GM12878 (cell line): ENCODE results near the gene ARID5B.

Experiments used
- JUND ChIP-seq: IDR thresholded peaks from 2 replicates; pipeline ENCODE4 v1.6.1; 2012; ENCODE audit warnings: low read depth, mild to moderate bottlenecking, low read length, improper control_type of control experiment, moderate library complexity
- NBN ChIP-seq: fragments of 450-650 bp; IDR thresholded peaks from 2 replicates; pipeline ENCODE4 v1.6.1; 2016
- POU2F2 ChIP-seq: IDR thresholded peaks from 3 replicates; pipeline ENCODE4 v1.6.1; 2011; ENCODE audit warnings: low read depth, mild to moderate bottlenecking, low read length, borderline replicate concordance
- ZNF274 ChIP-seq: IDR thresholded peaks from one replicate; pipeline ENCODE4 v1.8.0; 2011; ENCODE audit not compliant: insufficient read length, insufficient read depth
- ZNF384 ChIP-seq: IDR thresholded peaks from 2 replicates; pipeline ENCODE4 v1.6.1; 2012; ENCODE audit warnings: low read depth, mild to moderate bottlenecking, low read length, improper control_type of control experiment, borderline replicate concordance
- TF ChIP-seq, protein P1 (sequence below), 3 experiments: IDR thresholded peaks in 2 of 3; conservative IDR thresholded peaks in 1 of 3; 2 replicates each; pipeline ENCODE4 v1.5.1; 2011; ENCODE audit warnings: low read depth in 3 of 3, low read length in 3 of 3, mild to moderate bottlenecking in 3 of 3, control low read depth in 2 of 3, moderate library complexity in 2 of 3, inconsistent platforms in 1 of 3, mixed read lengths in 1 of 3; ENCODE audit not compliant: control insufficient read depth in 2 of 3, insufficient read depth in 1 of 3; ENCODE audit errors: extremely low read depth in 1 of 3

GRCh38 chr10:62115321-62115720 is 213.8 kb downstream of the ARID5B start:
- TF ChIP-seq ZNF274 (no peak), NBN (no peak), ZNF384 (no peak), JUND (no peak), POU2F2 (no peak)
- TF ChIP-seq, protein P1, sequence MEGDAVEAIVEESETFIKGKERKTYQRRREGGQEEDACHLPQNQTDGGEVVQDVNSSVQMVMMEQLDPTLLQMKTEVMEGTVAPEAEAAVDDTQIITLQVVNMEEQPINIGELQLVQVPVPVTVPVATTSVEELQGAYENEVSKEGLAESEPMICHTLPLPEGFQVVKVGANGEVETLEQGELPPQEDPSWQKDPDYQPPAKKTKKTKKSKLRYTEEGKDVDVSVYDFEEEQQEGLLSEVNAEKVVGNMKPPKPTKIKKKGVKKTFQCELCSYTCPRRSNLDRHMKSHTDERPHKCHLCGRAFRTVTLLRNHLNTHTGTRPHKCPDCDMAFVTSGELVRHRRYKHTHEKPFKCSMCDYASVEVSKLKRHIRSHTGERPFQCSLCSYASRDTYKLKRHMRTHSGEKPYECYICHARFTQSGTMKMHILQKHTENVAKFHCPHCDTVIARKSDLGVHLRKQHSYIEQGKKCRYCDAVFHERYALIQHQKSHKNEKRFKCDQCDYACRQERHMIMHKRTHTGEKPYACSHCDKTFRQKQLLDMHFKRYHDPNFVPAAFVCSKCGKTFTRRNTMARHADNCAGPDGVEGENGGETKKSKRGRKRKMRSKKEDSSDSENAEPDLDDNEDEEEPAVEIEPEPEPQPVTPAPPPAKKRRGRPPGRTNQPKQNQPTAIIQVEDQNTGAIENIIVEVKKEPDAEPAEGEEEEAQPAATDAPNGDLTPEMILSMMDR (IDR thresholded peaks at IDR 0.05 in 2 of 3, conservative IDR thresholded peaks at IDR 0.05 in 1 of 3; ENCODE audit: control insufficient read depth in 2 of 3, extremely low read depth in 1 of 3, insufficient read depth in 1 of 3, low read depth in 3 of 3, low read length in 3 of 3), result no peak
